CD4-positive, alpha-beta memory T cell (primary cell): ENCODE data around the gene PDCD7. TPM values are rescaled to one million over a fixed set of nuclear protein-coding genes. Genes with fewer than 3 reads are reported as not detected.

Experiments
- CTCF ChIA-PET: fragments of 350-600 bp; sonication (Branson Sonifier 250); formaldehyde crosslinking; loops from one replicate; lab custom pipeline; 2021; ENCODE audit warnings: inconsistent platforms; ENCODE audit not compliant: partially characterized antibody; lab: Charles Lee
- POLR2A ChIA-PET: fragments of 350-600 bp; sonication (Branson Sonifier 250); formaldehyde crosslinking; loops from one replicate; lab custom pipeline; 2021; ENCODE audit not compliant: partially characterized antibody; lab: Charles Lee
- DNase-seq, 5 donors: peaks; one replicate each; pipeline versions ENCODE4 v3.0.0 to v3.0.0-alpha.2; 2020 to 2022; ENCODE audit warnings: mixed read lengths in 1 of 5
- H3K27ac ChIP-seq: one replicate; pipeline ENCODE4 v1.7.0; 2013; ENCODE audit warnings: low read depth, low read length
- H3K27me3 ChIP-seq: 2 replicates; pipeline ENCODE4 v1.7.0; 2013; ENCODE audit warnings: mild to moderate bottlenecking, low read length, moderate library complexity; ENCODE audit not compliant: insufficient read depth
- H3K36me3 ChIP-seq: 2 replicates; pipeline ENCODE4 v1.7.0; 2013; ENCODE audit warnings: mild to moderate bottlenecking, low read length, moderate library complexity; ENCODE audit not compliant: insufficient read depth
- H3K4me1 ChIP-seq: 2 replicates; pipeline ENCODE4 v1.7.0; 2013; ENCODE audit warnings: mild to moderate bottlenecking, low read length, moderate library complexity; ENCODE audit not compliant: insufficient read depth
- H3K4me3 ChIP-seq, 2 donors: one replicate each; pipeline ENCODE4 v1.7.0; 2013; ENCODE audit warnings: low read length in 2 of 2, mild to moderate bottlenecking in 1 of 2
- H3K9me3 ChIP-seq, 2 donors: one replicate each; pipeline ENCODE4 v1.7.0; 2013; ENCODE audit warnings: low read length in 2 of 2, control low read depth in 1 of 2; ENCODE audit not compliant: control insufficient read depth in 1 of 2
- H3K27ac Mint-ChIP-seq, 7 donors: one replicate each; pipeline ENCODE4 v1.8.0; 2020 to 2021; ENCODE audit warnings: mixed read lengths in 7 of 7, mild to moderate bottlenecking in 6 of 7, inconsistent platforms in 3 of 7, moderate library complexity in 3 of 7
- H3K27me3 Mint-ChIP-seq, 2 donors: one replicate each; pipeline ENCODE4 v1.8.0; 2020 to 2021; ENCODE audit warnings: mixed read lengths in 2 of 2
- H3K36me3 Mint-ChIP-seq, 2 donors: one replicate each; pipeline ENCODE4 v1.8.0; 2020 to 2021; ENCODE audit warnings: mixed read lengths in 2 of 2, inconsistent platforms in 1 of 2, mild to moderate bottlenecking in 1 of 2
- H3K4me1 Mint-ChIP-seq, 4 donors: one replicate each; pipeline ENCODE4 v1.8.0; 2020 to 2021; ENCODE audit warnings: mixed read lengths in 4 of 4, mild to moderate bottlenecking in 1 of 4
- H3K4me3 Mint-ChIP-seq, 8 donors: one replicate each; pipeline ENCODE4 v1.8.0; 2020 to 2021; ENCODE audit warnings: mixed read lengths in 8 of 8, mild to moderate bottlenecking in 7 of 8, moderate library complexity in 6 of 8, inconsistent platforms in 3 of 8
- H3K9me3 Mint-ChIP-seq, 8 donors: one replicate each; pipeline ENCODE4 v1.8.0; 2020 to 2021; ENCODE audit warnings: mixed read lengths in 8 of 8, mild to moderate bottlenecking in 5 of 8, inconsistent platforms in 3 of 8, moderate library complexity in 1 of 8
- intact Hi-C: fragments of 100-400 bp; cut with micrococcal nuclease; formaldehyde crosslinking; loops from one replicate; pipeline ENCODE4 v1.15.1; 2023
- polyA plus RNA-seq, 2 donors: library from polyadenylated mRNA; unstranded; fragments of 300-500 nt; fragmentation: Illumina TruSeq; gene quantifications; one replicate each; pipeline ENCODE4 v1.2.3, GENCODE V29; 2021
- total RNA-seq, 2 experiments: library from RNA; stranded (reverse); gene quantifications; one replicate each; pipeline ENCODE4 v1.2.3, GENCODE V29; 2021

The PDCD7 gene
- total and polyA plus RNA-seq, 4 experiments from 2014 or later, result 8.8 to 40.5 (median 22.8) TPM

DNA sequence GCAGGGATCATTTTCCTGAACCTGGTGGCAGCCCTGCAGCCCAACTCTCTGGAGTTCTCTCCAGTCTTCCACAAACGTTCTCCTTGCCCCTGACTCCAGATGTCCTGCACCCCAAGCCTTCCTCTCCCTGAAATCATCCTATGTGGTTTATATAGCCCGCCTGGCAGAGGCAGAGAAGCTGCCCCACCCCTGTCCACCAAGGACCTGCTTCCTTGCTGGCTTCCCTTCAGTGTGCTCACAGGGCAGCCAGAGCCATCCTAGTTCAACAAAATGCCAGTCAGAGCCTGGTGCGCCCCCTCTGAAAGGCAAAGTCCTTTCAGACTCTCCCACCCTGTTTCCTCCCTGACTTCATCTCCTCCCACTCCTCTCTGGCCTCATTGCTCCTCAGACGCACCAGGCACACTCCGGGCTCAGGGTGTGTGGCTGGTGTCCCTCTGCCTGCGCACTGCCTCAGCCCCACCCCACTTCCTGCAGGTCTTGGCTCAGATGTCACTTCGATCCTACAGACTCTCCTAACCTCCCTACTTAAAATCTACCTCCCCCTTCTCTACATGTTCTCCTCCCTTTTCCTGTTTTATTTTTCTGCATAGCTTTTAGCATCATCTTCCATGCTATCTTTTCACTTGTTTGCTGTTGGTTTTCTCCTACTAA, 51.2 kb downstream of the PDCD7 start:
- Histone ChIP-seq H3K27me3 (no peaks in the 10 kb centered on the region), H3K36me3 (no peaks in the 10 kb centered on the region), H3K4me1 (peaks cover 10% of the 10 kb centered on the region), H3K9me3 (no peaks in the 10 kb centered on the region), H3K4me3 (no peak overlapping the region), H3K27ac (no peak overlapping the region)
- Mint-ChIP-seq H3K9me3 (no peaks in the 10 kb centered on the region), H3K4me1 (peaks cover 12 to 22% (median 18%) of the 10 kb centered on the region in 4 donors), H3K4me3 (peak overlapping the region in 4 of 8 donors; percentile 35 to 67 (median 48)), H3K27ac (peak overlapping the region in 2 of 7 donors; percentile 23 to 47), H3K27me3 (peaks cover 26 to 31% of the 10 kb centered on the region in 2 donors), H3K36me3 (no peaks in the 10 kb centered on the region)
- POLR2A ChIA-PET, result no interaction called here
- peak in 1 of 5 donors; percentile 12 for DNase-seq
- CTCF ChIA-PET, result no interaction called here
- intact Hi-C loops, result no loop called here

DNA sequence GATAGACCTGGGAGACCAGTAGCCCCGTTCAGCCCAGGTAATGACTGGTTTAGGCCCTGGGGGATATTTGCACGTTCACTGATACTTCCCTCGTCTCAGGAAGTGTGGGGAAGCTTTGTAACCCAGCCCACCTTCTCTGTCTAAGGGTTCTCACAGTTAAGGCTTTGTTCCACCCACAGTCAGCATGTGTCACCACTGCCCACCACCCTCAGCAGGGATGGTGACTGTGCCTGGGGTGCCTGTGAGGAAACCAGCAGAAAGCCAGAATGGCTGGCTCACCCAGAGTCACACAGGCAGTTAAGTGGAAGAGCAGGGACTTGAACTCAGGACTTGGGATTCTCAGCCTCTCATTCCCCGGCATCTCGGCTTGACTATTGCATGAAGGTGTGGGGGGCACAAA, 51.9 kb downstream of the PDCD7 start:
- Mint-ChIP-seq H3K4me1 (peaks cover 12 to 22% (median 18%) of the 10 kb centered on the region in 4 donors), H3K27me3 (peaks cover 26 to 31% of the 10 kb centered on the region in 2 donors), H3K9me3 (no peaks in the 10 kb centered on the region), H3K27ac (no peak overlapping the region), H3K4me3 (no peak overlapping the region), H3K36me3 (no peaks in the 10 kb centered on the region)
- Histone ChIP-seq H3K27me3 (no peaks in the 10 kb centered on the region), H3K9me3 (no peaks in the 10 kb centered on the region), H3K27ac (no peak overlapping the region), H3K4me1 (peaks cover 10% of the 10 kb centered on the region), H3K36me3 (no peaks in the 10 kb centered on the region), H3K4me3 (no peak overlapping the region)
- POLR2A ChIA-PET, result no interaction called here
- CTCF ChIA-PET, result no interaction called here
- intact Hi-C loops, result no loop called here
- DNase-seq, result no peak

DNA sequence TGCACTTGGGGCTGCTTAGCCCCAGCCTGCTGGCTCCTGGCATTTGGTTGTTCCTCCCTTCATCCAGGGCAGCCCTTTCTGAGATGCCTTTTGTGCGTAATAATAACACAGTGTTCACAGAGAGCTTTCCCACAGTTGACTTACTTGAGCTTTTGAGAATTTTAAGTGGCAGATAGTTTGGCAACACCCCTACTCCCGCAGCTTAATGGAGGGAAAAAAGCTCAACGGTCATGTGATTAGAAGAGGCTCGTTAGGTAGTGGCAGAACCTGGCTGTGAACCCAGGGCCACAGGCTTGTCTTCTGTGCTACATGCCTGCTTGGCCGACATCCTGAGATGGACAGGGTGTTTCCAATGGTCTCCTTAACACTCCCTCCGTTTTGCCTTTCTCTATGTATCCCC, 52.3 kb downstream of the PDCD7 start:
- Histone ChIP-seq H3K27me3 (no peaks in the 10 kb centered on the region), H3K36me3 (no peaks in the 10 kb centered on the region), H3K4me3 (no peak overlapping the region), H3K4me1 (peaks cover 10% of the 10 kb centered on the region), H3K9me3 (no peaks in the 10 kb centered on the region), H3K27ac (no peak overlapping the region)
- no peaks in the 10 kb centered on the region for H3K9me3 Mint-ChIP-seq
- POLR2A ChIA-PET, result no interaction called here
- intact Hi-C loops, result no loop called here
- CTCF ChIA-PET, result interaction anchor here (0.8 kb wide), 1 partner anchor 12 kb away, joined by 5 read pairs; no protein-coding TSS in a partner anchor
- H3K4me1 Mint-ChIP-seq, result peaks cover 13 to 22% (median 18%) of the 10 kb centered on the region in 4 donors
- H3K4me3 Mint-ChIP-seq, result no peak overlapping the region
- H3K27ac Mint-ChIP-seq, result no peak overlapping the region
- no peak for DNase-seq
- H3K27me3 Mint-ChIP-seq, result peaks cover 26 to 33% of the 10 kb centered on the region in 2 donors
- no peaks in the 10 kb centered on the region for H3K36me3 Mint-ChIP-seq

DNA sequence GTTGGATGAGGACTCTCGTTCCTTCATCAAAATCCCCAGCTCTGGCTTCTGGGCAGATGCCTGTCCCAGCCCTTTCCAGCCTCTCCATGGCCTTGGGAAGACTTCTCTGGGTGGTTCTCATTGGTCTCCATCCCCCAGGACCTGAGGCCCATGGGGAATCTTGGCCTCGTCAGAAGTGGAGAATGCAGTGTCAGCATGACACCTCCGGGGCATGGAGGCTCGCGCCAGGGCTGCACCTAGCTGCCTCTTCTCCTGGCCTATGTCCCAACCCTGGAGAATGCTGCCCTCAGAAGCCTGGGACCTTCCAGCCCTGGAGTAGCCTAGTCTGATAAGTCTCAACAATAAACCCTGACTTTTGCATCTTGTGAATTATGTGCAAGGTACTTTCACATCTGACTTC, 54.0 kb downstream of the PDCD7 start:
- POLR2A ChIA-PET, result no interaction called here
- H3K36me3 Mint-ChIP-seq, result no peaks in the 10 kb centered on the region
- peak overlapping the region in 1 of 7 donors; percentile 26 for H3K27ac Mint-ChIP-seq
- peaks cover 13 to 22% (median 18%) of the 10 kb centered on the region in 4 donors for H3K4me1 Mint-ChIP-seq
- Histone ChIP-seq H3K4me3 (no peak overlapping the region), H3K36me3 (no peaks in the 10 kb centered on the region), H3K9me3 (no peaks in the 10 kb centered on the region), H3K27me3 (no peaks in the 10 kb centered on the region), H3K27ac (no peak overlapping the region), H3K4me1 (peaks cover 10% of the 10 kb centered on the region)
- no peaks in the 10 kb centered on the region for H3K9me3 Mint-ChIP-seq
- no peak for DNase-seq
- H3K4me3 Mint-ChIP-seq, result no peak overlapping the region
- CTCF ChIA-PET, result no interaction called here
- peaks cover 26 to 40% of the 10 kb centered on the region in 2 donors for H3K27me3 Mint-ChIP-seq
- intact Hi-C loops, result no loop called here

DNA sequence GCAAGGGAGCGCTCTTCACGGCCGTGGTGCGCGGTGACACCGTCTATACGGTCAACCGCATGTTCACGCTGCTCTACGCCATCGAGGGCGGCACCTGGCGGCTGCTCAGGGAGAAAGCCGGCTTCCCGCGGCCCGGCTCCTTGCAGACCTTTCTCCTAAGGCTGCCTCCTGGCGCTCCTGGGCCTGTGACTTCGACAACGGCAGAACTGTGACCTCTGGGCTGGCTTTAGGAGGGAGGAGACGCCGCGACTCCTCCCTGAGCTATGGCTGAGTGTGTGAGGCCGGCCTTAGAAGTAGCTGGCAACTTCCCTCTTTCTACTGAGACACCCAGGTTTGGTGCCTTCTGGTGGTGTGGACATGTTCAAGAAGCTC, 55.6 kb downstream of the PDCD7 start:
- Histone ChIP-seq H3K36me3 (no peaks in the 10 kb centered on the region), H3K4me1 (peaks cover 10% of the 10 kb centered on the region), H3K4me3 (no peak overlapping the region), H3K9me3 (no peaks in the 10 kb centered on the region), H3K27ac (no peak overlapping the region), H3K27me3 (no peaks in the 10 kb centered on the region)
- no peaks in the 10 kb centered on the region for H3K36me3 Mint-ChIP-seq
- peak overlapping the region in 2 of 7 donors; percentile 23 to 48 for H3K27ac Mint-ChIP-seq
- ChIA-PET POLR2A (no interaction called here), CTCF (interaction anchor here (0.6 to 4.0 kb wide), 6 partner anchors 9 to 781 kb away, joined by 3 to 24 read pairs (median 3); no protein-coding TSS in a partner anchor)
- peaks cover 13 to 21% (median 16%) of the 10 kb centered on the region in 4 donors for H3K4me1 Mint-ChIP-seq
- peaks cover 23 to 37% of the 10 kb centered on the region in 2 donors for H3K27me3 Mint-ChIP-seq
- H3K4me3 Mint-ChIP-seq, result peak overlapping the region in 3 of 8 donors; percentile 36 to 66 (median 53)
- peak in 4 of 5 donors; percentile 24 to 45 (median 38) for DNase-seq
- intact Hi-C loops, result loop anchor here (1.0 kb wide), 2 partner anchors 45 to 347 kb away; no protein-coding TSS in a partner anchor
- no peaks in the 10 kb centered on the region for H3K9me3 Mint-ChIP-seq

DNA sequence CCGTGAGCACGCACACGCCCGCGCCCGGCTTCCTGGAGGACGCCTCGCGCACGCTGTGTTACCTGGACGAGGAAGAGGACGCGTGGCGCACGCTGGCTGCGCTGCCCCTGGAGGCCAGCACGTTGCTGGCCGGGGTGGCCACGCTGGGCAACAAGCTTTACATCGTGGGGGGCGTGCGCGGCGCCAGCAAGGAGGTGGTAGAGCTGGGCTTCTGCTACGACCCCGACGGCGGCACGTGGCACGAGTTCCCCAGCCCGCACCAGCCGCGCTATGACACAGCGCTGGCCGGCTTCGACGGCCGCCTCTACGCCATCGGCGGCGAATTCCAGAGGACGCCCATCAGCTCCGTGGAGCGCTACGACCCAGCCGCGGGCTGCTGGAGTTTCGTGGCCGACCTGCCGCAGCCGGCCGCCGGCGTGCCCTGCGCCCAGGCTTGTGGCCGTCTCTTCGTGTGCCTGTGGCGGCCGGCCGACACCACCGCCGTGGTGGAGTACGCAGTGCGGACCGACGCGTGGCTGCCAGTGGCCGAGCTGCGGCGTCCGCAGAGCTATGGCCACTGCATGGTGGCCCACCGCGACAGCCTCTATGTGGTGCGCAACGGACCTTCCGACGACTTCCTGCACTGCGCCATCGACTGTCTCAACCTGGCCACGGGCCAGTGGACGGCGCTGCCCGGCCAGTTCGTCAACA, 56.2 kb downstream of the PDCD7 start:
- ChIA-PET CTCF (interaction anchor here (0.9 to 4.0 kb wide), 3 partner anchors 10 to 43 kb away, joined by 3 to 24 read pairs (median 3); no protein-coding TSS in a partner anchor), POLR2A (no interaction called here)
- no peaks in the 10 kb centered on the region for H3K9me3 ChIP-seq
- Mint-ChIP-seq H3K9me3 (no peaks in the 10 kb centered on the region), H3K27ac (peak overlapping the region in 1 of 7 donors; percentile 23), H3K27me3 (peaks cover 18 to 32% of the 10 kb centered on the region in 2 donors), H3K4me1 (peaks cover 8 to 16% (median 10%) of the 10 kb centered on the region in 4 donors), H3K36me3 (no peaks in the 10 kb centered on the region), H3K4me3 (peak overlapping the region in 3 of 8 donors; percentile 36 to 66 (median 53))
- no peak overlapping the region for H3K27ac ChIP-seq
- H3K36me3 ChIP-seq, result no peaks in the 10 kb centered on the region
- DNase-seq, result no peak
- H3K4me1 ChIP-seq, result peaks cover 7% of the 10 kb centered on the region
- no peak overlapping the region for H3K4me3 ChIP-seq
- intact Hi-C loops, result no loop called here
- H3K27me3 ChIP-seq, result no peaks in the 10 kb centered on the region
